GM18502 (cell line): ENCODE results near the gene UNC5B.

ENCODE experiments used
- ATAC-seq: cut with Tn5 transposase; IDR thresholded peaks from one replicate; pipeline ENCODE4 v1.9.1; 2021; ENCODE audit warnings: mild to moderate bottlenecking; ENCODE audit not compliant: unreplicated experiment, poor library complexity

The UNC5B gene

DNA sequence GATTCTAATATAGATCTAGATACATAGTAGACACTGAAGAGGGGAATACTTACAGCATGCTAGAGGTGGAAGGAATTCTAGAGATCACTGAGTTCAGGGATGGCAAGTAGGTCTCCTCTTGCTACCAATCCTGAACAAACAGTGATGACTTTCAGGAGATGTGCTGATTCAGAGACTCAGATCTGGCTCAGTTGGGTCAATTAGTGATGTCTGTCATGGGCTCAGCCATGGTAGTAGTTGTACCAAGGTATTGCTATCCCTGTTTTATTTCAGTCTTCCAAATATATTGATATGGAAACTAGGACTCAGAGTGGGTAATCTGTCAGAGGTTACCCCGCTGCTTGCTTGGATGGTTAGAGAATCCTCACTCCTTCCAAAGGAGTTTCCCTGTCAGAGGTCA lies 38.5 kb downstream of the UNC5B start:
- no peak for ATAC-seq

DNA sequence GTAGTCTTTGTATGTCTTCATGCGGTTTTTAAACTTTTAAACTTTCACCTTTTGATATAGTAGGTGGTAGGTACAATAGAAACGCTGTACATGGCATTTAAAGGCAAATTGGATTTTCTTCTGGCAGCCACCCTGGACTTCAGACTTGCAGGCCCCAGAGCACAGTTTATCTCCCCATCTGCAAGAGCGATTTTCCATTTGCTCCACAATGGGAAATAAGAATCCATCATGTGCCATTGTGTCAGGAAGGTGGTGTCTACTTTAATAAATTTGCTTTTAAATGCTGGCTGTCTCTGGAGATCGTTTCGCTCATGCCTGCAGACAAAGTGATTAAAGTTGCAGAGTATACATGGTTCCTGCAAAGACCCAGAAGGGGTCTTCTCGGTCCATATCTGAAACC lies 38.9 kb downstream of the UNC5B start:
- ATAC-seq = no peak

DNA sequence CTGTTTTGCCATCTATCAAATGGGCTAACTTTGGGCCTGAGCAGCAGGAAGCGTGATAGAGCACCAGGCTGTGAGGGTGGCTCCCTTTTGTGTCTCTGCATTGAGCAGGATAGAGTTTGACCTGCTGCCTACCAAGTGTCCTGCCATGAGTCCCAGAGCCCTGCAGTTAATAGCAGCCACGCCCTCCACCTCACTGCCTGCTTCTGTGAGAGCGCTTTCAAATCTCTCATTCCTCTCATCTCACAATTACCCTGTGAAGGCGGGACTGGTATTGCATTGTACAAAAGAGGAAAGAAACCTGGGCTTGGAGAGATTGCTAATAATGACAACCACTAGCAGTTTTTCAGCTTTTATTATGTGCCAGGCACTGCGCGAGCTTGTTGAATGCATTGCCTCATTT lies 39.9 kb downstream of the UNC5B start:
- ATAC-seq = no peak

DNA sequence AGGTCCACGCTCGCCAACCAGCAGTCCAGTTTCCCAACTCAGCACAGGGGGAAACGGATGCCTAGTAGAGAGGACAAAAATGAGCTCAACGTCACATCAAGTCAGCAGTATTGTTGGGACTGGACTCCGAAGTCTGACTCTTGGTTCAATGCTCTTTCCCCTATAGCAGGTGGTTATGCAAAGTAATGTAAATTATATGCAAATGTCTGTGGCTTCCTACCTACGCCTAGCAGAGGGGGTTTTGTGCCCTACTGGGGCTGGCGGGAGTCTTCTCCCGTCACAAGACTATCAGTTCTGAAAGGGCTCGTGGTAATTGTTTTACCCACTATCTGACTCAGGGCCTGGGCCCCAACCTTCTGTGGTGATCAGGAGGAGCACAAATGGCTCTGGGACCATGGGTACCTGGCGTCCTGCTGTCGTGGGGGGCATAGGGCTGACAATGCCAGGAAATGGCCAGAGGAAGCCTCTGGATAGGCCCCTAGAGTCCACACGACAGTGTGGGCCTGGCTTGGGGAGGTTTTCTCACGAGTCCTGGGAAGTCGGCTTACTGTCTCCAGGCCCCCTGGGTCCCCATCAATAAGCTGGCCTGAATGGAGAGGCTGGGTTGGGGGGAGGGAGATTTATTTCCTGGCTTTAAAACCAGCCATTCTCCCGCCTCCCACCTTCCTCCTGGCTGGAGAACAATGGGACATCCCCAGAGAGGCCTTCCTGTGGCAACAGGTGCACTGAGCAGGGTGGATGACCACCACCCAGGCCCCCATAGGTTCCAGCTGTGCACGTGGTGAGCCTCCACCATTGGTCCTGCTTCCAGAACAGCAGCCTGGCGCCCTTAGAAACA lies 41.8 kb downstream of the UNC5B start:
- no peak for ATAC-seq

DNA sequence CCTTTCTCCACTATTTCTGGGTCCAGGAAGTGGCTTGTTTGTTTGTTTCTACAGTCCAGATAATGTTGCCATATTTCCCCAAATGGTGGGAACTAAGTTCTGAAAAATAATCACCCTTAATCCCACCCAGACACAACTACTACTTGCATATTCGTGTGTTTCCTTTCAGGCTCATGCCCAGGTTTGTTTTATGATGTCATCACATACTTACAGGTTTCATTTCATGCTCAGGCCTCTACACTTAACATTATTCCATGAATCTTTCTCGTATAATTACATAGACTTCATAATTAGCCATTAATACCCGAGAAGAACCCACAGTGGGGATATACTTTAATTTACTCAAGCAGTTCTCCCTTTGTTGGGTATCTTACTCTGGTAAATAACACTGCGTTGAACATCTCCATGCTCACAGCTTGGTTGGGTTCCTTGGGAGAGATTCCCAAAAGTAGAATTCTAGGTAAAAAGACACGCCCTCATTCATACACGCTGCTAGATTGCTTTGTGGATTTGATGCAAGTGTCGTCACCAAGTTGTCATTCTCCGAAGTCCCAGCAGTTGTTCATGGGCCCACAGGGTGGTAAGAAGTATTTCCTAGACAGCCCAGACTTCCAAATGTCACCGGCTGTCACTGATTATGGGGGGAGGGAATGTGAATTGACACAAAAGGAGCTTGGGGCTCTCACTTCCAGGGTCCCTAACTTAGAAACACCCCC lies 42.6 kb downstream of the UNC5B start:
- no peak for ATAC-seq

DNA sequence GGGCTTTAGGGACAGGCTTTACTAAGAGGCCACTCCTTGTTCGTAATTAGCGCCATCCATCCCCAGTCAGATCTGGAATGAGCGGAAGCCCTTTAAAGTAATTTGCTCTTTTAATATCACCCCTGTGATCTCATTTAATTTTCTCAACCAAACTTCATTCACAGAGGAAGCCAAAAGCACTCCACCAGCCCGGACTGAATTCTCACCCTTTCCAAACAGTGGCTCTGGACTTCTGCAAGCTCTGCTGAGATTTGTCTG lies 43.1 kb downstream of the UNC5B start:
- no peak for ATAC-seq

DNA sequence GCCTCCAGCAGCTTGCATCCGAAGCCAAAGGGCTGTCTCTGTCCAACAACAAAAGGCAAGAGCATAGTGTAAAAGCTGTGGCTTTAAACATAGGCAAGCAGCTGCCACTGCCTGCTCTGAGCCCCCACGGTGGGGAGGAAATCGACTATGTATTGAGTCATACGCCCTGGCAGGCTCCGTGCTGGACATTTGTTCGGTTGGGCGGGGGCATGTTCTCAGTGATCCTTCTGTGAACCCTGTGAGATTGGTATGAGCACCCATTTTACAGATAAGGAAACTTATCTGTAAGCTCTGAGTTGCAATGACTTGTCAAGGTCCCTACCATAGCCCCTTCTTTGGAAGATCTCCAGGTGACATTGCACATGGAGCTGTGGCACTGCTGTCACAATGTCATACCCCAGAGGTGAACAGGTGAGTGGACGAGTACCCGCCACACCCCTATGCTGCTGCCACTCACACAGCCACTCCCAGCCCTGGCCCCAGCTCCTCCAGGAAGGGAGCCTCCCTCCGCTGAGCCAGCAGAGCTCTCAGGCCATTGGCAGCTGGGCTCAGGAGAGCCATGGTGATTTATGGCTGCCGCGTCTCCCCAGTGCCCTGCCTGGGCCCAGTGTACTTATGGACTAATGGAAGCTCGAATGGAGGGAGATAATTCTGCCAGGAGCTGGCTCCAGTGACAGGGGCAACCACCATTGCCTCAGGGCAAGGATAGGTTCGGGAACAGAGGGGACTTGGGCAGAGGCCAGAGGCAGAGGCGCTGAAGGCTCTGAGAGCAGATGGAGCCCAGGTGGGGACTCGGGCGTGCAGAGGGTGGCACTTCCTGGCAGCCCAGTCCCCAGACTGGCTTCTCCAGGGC lies 43.7 kb downstream of the UNC5B start:
- ATAC-seq = no peak

DNA sequence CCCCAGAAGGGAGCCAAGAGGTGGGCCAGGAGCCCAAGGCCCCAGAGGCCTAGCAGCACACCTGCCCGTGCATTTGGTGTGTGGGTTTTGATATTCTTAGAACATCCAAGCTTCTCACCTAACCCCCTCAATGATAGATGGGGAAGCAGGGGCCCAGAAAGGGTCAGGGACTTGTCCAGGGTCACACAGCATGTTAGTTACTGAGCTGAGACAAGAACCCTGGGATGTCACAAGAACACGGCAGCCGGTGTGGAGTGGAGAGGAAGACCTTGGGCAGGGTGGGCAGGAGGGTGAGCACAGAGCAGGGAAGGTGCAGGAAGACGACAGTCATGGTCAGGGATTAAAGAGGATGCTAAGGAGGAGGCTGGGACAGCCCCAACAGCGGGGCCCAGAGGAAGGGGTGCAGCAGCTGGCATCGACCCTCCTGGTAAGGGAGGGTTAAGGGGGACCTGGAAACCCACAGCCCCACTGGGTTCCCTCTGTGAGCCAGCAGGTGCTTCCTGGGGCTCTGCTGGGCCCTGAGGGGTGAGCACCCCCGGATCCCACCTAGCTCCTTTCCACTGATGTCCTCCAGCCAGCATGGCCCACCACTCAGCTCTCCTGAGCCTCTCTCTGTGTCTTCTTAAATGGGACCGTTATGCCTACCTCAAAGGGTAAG lies 44.4 kb downstream of the UNC5B start:
- ATAC-seq = no peak

DNA sequence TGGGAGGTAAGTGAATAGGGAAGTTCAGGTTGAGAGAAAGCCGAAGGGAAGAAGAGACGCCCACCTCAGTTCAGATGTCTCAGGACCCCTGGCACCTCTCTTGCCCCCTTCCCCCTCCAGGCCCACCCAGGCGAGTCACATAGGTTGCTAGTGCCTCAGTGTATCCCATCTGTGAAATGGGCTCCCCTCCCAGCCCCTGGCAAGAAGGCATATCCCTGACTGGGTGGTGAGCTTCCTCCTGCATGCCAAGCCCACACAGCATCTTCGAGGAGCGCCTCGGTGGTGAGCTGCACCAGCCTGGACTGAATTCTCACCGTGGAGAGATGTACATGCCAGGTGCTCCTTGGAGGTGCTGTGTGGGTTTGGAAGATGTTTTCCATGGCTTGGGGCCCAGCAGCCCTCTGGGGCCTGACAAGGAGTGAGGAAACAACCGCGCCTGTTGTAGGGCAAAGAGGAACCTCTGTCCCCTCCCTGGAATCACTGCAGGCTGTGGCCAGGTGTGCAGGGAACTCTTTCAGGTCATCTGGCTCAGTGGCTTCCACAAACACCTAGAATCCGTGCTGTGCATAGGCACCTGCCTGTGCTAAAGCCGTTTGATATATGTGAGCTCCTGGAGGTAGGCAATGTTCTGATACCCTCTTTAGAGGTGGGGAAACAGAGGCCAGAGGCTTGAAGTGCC lies 45.1 kb downstream of the UNC5B start:
- no peak for ATAC-seq

DNA sequence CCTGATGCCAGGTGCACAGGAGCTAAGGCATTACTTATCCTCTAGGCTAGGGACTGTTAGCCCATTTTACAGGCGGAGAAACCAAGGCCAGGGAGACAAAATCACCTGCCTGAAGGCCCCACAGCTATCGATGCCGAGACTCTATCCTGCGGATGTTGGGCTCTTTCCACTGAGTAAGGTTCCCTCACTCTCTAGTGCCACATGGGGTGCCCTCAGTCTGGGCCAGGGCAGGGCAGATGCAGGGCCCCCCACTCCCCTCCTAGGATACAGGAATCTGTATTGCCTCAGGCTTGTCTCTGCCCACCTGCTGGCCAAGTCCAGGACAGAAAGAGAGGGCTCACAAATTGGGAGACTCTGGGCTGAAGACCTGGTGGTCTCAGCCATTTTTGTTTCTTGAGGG lies 45.7 kb downstream of the UNC5B start:
- ATAC-seq = no peak

DNA sequence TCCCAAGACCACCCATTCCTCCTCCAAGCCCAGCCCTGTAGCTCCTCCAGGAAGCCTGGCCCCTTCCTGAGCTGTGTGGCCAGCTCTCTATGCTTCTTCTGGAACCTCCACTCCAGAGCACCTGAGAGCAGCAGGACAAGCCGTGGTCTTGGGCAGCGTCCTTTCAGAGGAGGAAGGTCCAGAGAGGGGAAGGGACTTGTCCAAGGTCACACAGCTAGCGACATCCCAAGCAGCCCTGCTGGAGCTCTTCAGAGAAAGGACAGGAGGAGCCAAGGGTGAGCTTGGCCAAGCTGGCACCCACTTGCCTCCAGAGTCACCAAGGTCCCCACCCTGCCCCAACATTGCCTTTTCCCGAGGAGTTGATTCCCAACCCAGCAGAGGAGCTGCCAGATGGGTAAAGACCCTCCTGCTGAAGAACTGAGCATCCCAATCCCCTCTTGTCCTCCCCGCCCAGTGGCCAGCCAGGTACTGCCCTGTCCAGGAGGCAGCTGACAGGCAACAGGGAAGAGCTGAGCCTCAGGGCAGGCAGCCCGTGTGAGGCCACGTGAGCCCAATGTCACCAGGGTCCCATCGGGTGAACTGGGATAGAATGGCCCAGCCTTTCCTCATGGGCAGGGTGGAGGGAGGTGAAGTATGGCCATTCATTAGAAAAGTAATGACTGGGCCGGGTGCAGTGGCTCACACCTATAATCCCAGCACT lies 46.2 kb downstream of the UNC5B start:
- no peak for ATAC-seq

DNA sequence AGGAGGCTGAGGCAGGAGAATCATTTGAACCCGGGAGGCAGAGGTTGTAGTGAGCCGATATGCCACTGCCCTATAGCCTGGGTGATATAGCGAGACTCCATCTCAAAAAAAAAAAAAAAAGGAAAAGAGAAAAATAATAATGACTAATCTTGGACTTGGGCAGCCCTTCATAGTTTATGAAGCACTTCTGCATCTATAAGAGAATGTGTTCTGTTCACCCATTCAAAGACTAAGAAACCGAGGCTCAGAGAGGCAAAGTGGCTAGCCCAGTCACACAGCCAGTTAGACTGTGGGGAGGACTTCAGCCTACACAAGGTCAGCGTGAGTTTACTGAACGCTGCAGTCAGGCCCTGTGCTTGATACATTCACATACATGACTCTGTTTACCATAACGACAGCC lies 46.9 kb downstream of the UNC5B start:
- no peak for ATAC-seq

DNA sequence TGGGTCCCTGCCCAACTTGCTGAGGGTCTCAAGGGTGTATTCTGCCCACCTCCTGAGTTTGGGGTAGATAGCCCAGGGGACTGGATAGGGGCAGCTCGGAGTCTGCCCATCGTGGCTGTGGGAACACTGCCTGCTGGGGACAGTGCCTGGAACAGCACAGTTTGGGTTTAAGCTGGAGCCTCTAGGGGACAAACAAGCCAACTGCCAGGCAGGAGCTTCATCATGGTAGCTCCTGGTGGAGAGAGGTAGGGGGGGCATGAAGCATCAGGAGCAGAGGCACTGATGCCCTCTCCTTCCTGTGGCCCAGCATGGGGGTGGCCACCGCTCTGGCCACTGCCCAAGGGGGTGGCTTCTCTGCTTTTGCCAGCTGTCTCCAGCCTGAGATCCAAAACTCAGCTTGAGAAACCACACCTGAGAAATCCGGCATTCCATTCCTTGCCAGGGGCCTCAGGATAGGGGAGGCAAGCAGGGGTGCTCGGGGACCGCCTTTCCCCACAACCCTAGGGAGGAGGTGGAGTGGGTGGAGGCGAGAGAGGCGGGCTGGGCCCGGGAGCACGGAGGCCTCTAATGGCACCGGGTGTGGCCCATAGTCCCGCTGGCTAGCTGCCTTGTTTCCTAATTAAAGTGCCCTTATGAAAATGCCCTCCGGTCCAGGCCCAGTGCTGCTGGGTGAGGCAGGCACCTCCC lies 47.6 kb downstream of the UNC5B start:
- no peak for ATAC-seq

DNA sequence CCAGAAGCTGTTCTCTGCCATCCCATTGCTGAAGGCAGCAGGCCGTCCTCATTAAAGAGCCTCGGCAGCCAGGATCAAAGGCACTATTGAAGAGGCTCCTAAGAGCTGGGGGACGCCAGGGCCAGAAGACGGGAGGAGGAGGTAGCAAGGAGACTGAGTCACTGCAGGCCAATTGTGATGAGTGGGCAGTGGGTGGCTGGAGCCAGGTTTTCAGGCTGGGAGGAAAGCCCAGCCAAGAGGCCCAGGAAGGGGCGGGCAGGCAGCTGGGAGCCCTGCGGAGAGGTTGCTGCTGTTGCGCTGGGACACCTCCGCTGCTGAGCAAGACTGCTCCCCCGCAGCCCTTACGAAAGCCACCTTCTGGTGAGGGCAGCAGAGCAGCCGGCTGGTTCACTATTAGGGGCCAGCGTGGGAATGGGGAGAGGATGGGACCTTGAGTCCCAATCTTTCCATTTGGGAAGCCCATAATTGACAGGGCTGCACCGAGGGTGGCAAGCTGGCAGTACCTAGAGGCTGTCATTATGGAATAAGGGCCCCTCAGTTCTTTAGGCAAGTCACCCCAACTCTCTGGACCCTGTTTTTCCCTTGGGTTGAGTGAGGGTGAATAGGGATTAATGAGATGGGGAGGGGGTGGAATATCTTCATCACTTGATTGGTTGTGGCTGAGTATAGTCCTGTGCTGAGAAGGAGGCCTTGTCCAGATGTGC lies 48.4 kb downstream of the UNC5B start:
- ATAC-seq = no peak

DNA sequence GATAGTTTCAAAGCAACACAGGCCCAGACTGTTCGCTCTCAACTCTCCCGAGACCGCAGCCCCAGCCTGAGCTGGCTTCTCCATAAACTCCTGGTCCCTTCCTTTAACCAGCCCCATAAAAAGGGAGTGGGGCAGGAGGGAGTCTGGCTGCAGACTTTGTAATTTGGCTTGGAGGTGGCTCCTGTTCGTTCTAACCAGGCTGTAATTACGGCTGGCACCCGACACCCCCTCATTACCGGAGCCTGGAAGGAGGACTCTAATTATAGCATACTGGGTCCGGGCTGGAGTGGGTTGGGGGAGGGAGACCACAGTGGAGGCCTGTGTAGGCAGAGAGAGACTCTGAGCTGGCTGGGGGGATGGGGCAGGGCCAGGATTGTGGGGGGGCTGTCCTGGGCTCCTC lies 49.7 kb downstream of the UNC5B start:
- ATAC-seq = no peak

DNA sequence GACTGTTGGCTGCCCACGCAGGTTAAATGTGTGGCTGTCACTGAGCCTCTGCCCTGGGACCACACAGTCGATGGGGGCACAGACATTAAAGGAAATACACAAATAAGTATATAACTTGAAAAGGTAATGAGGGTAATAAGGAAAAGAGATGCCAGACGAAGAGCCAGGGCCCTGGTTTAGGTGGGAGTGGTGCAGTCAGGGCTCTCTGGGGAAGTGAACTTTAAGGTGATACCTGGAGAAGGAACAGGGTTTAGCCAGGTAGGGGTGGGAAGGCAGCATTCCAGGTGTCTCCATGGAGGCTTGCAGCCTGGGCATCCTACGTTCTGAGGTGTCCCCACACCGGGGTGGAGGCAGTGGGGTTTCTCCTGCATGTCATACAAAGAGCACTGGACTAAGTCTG lies 50.4 kb downstream of the UNC5B start:
- no peak for ATAC-seq

DNA sequence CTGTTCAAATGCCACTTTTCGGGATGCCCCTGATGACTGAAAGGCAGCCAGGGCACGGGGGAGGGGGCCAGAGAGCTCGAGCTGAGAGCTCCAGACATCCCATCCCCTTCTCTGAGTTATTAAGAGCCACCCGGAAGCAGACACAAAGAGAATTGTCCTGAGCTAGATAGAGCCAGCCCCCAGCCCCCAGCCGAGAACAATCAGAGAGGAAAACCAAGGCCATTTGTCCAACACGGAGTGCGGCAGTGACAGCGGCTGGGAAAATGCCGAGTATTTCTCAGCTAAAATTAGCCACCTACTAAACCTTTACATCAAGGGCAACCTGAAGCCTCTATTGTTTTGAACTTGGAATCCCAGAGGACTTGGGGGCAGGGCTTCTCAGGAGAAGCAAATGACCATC lies 51.0 kb downstream of the UNC5B start:
- ATAC-seq = no peak

DNA sequence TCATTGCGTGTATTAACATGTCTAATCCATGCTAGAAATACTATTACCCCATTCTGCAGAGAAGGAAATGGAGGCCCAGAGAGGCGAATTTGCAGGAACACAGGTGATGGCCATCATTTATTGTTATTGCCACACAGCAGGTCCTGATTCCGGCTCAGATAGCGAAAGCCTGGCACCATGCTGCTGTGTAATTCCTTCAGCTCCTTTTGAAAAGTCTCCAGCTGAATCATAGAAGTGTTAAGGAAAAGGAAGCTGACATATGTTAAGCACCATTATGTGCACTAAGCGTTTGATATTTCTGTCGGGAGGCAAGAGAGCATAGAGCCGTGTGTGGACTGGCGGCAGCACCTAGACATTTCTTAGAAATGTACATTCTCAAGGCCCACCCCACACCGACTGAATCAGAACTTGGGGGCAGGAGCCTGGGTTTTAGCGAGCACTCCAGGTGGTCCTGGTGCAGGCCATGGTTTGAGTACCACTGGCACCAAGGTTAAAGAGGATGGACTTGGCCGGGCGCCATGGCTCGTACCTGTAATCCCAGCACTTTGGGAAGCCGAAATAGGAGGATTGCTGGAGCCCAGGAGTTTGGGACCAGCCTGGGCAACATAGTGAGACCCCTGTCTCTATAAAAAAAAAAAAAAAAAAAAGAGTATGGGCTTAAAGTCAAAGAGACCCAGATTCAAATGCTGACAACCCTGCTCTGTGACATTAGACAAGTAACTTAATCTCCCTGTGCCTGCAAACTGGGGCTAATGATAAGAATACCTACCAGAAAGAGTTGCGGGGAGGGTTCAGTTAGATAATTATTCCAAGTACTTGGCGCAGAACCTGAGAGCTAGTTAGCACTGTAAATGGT lies 52.2 kb downstream of the UNC5B start:
- no peak for ATAC-seq
